Epithelial cell of prostate (primary cell): Measurements from ENCODE around the gene HTR6.
A peak's percentile ranks its signal among the peaks of the same experiment; 100 is the strongest.

Experiments
- DNase-seq: peaks from one replicate; pipeline ENCODE4 v3.0.0-alpha.2; 2011; ENCODE audit warnings: low read depth, low spot score
- H3K27ac ChIP-seq: fragments of 450-650 bp; 2 replicates; pipeline ENCODE4 v1.5.1; 2017; ENCODE audit warnings: mild to moderate bottlenecking

Gene HTR6

GRCh38 chr1:19654886-19655717 lies 9.6 kb upstream of the HTR6 start:
- no peak for DNase-seq
- H3K27ac ChIP-seq, result no peak overlapping the region

GRCh38 chr1:19655718-19656080 lies 9.0 kb upstream of the HTR6 start:
- DNase-seq, result no peak
- no peak overlapping the region for H3K27ac ChIP-seq

GRCh38 chr1:19656134-19656779 lies 8.4 kb upstream of the HTR6 start:
- no peak overlapping the region for H3K27ac ChIP-seq
- DNase-seq, result no peak

GRCh38 chr1:19656780-19657466 lies 7.8 kb upstream of the HTR6 start:
- no peak for DNase-seq

GRCh38 chr1:19657511-19657910 lies 7.2 kb upstream of the HTR6 start:
- no peak for DNase-seq
- H3K27ac ChIP-seq, result no peak overlapping the region

More at GRCh38 chr1:19656780-19657466, 7.8 kb upstream of the HTR6 start:
- no peak overlapping the region for H3K27ac ChIP-seq

GRCh38 chr1:19658186-19658585 lies 6.5 kb upstream of the HTR6 start:
- no peak for DNase-seq
- H3K27ac ChIP-seq, result no peak overlapping the region

- no peak overlapping the region for H3K27ac ChIP-seq
- no peak for DNase-seq
These were observed 2.9 kb upstream of the HTR6 start for GRCh38 chr1:19661721-19662228.

- no peak overlapping the region for H3K27ac ChIP-seq
- DNase-seq, result no peak
These were observed 2.4 kb upstream of the HTR6 start for GRCh38 chr1:19662313-19662712.

GRCh38 chr1:19665186-19665495 lies 466 bp downstream of the HTR6 start:
- no peak overlapping the region for H3K27ac ChIP-seq
- DNase-seq, result no peak

GRCh38 chr1:19665496-19666465 lies 1.1 kb downstream of the HTR6 start:
- DNase-seq, result no peak
- H3K27ac ChIP-seq, result no peak overlapping the region

GRCh38 chr1:19668888-19669287 lies 4.2 kb downstream of the HTR6 start:
- H3K27ac ChIP-seq, result no peak overlapping the region
- no peak for DNase-seq

- H3K27ac ChIP-seq, result no peak overlapping the region
- DNase-seq, result no peak
These were observed 6.1 kb downstream of the HTR6 start for GRCh38 chr1:19670787-19671186.

- H3K27ac ChIP-seq, result no peak overlapping the region
- DNase-seq, result no peak
These were observed 7.6 kb downstream of the HTR6 start for GRCh38 chr1:19672237-19672636.

GRCh38 chr1:19675797-19676196 lies 11.1 kb downstream of the HTR6 start:
- no peak overlapping the region for H3K27ac ChIP-seq
- DNase-seq, result no peak

GRCh38 chr1:19676438-19676922 lies 11.8 kb downstream of the HTR6 start:
- no peak for DNase-seq

GRCh38 chr1:19678493-19678892 lies 13.8 kb downstream of the HTR6 start:
- DNase-seq, result no peak
- H3K27ac ChIP-seq, result no peak overlapping the region

More at GRCh38 chr1:19676438-19676922, 11.8 kb downstream of the HTR6 start:
- no peak overlapping the region for H3K27ac ChIP-seq

GRCh38 chr1:19678931-19679453 lies 14.3 kb downstream of the HTR6 start:
- H3K27ac ChIP-seq, result no peak overlapping the region
- no peak for DNase-seq

GRCh38 chr1:19679691-19680090 lies 15.0 kb downstream of the HTR6 start:
- DNase-seq, result no peak

GRCh38 chr1:19680644-19681043 lies 16.0 kb downstream of the HTR6 start:
- no peak overlapping the region for H3K27ac ChIP-seq
- no peak for DNase-seq

More at GRCh38 chr1:19679691-19680090, 15.0 kb downstream of the HTR6 start:
- no peak overlapping the region for H3K27ac ChIP-seq

GRCh38 chr1:19682257-19682656 lies 17.6 kb downstream of the HTR6 start:
- H3K27ac ChIP-seq, result no peak overlapping the region
- peak; percentile 49 for DNase-seq
